GM21529 (cell line): ENCODE results near the gene CFAP20.

ENCODE experiments used
- ATAC-seq: cut with Tn5 transposase; IDR thresholded peaks from one replicate; pipeline ENCODE4 v1.9.1; 2021; ENCODE audit not compliant: unreplicated experiment

Gene CFAP20

GRCh38 chr16:58125041-58125440 is 4.1 kb downstream of the CFAP20 start:
- ATAC-seq, result no peak

GRCh38 chr16:58124601-58124915 is 4.6 kb downstream of the CFAP20 start:
- ATAC-seq, result no peak

GRCh38 chr16:58123896-58124600 is 5.1 kb downstream of the CFAP20 start:
- no peak for ATAC-seq

- no peak for ATAC-seq
Measured at GRCh38 chr16:58121132-58121531, 8.0 kb downstream of the CFAP20 start.

- ATAC-seq, result no peak
Measured at GRCh38 chr16:58120234-58120633, 8.9 kb downstream of the CFAP20 start.

GRCh38 chr16:58119509-58119845 is 9.7 kb downstream of the CFAP20 start:
- no peak for ATAC-seq

- ATAC-seq, result no peak
Measured at GRCh38 chr16:58118801-58119508, 10.2 kb downstream of the CFAP20 start.

GRCh38 chr16:58116529-58116928 is 12.7 kb downstream of the CFAP20 start:
- ATAC-seq, result no peak

- no peak for ATAC-seq
Measured at GRCh38 chr16:58116081-58116480, 13.1 kb downstream of the CFAP20 start.

- ATAC-seq, result no peak
Measured at GRCh38 chr16:58114827-58115825, 14.1 kb downstream of the CFAP20 start.

- no peak for ATAC-seq
Measured at GRCh38 chr16:58111302-58111627, 17.9 kb downstream of the CFAP20 start.

GRCh38 chr16:58110571-58111301 is 18.4 kb downstream of the CFAP20 start:
- ATAC-seq, result no peak

GRCh38 chr16:58109881-58110280 is 19.3 kb downstream of the CFAP20 start:
- no peak for ATAC-seq

GRCh38 chr16:58109330-58109729 is 19.9 kb downstream of the CFAP20 start:
- peak; percentile 52 for ATAC-seq

GRCh38 chr16:58107709-58108108 is 21.5 kb downstream of the CFAP20 start:
- ATAC-seq, result no peak

- ATAC-seq, result no peak
Measured at GRCh38 chr16:58107228-58107627, 22.0 kb downstream of the CFAP20 start.

GRCh38 chr16:58105631-58106030 is 23.6 kb downstream of the CFAP20 start:
- ATAC-seq, result no peak

GRCh38 chr16:58102665-58103392 is 26.4 kb downstream of the CFAP20 start:
- ATAC-seq, result peak; percentile 56

GRCh38 chr16:58099956-58100300 is 29.3 kb downstream of the CFAP20 start:
- no peak for ATAC-seq

- no peak for ATAC-seq
Measured at GRCh38 chr16:58099097-58099955, 29.9 kb downstream of the CFAP20 start.
